ENCODE measurements around the gene S100A7A.

DNA sequence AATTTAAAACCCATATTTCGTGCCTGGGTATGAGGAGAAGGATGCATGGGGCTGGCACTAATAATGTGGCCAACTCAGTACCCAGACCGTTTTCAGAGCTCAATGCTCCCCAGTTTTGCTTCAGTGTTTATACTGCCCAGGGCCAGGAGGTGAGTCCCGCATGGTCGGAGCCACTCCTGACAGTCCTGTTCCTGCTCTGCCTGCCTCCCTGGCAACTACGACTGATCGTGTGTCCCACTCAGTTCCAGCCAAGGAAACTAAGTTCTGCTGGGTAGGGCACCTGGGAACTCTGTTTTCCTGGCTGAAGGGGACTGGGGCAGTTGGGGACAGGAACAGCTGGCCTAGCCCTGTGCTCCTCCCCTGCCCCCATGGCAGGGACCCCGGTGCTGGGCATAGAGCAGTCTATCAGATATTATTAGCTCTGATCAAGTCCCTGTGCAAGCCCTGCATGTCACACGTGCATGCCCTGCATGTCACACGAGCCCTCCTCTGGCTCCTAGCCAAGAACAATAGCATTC lies 25.0 kb downstream of the S100A7A start:
- no peak for TF ChIP-seq POLR2A (IDR thresholded peaks at IDR 0.05)
- TF ChIP-seq, protein P1, sequence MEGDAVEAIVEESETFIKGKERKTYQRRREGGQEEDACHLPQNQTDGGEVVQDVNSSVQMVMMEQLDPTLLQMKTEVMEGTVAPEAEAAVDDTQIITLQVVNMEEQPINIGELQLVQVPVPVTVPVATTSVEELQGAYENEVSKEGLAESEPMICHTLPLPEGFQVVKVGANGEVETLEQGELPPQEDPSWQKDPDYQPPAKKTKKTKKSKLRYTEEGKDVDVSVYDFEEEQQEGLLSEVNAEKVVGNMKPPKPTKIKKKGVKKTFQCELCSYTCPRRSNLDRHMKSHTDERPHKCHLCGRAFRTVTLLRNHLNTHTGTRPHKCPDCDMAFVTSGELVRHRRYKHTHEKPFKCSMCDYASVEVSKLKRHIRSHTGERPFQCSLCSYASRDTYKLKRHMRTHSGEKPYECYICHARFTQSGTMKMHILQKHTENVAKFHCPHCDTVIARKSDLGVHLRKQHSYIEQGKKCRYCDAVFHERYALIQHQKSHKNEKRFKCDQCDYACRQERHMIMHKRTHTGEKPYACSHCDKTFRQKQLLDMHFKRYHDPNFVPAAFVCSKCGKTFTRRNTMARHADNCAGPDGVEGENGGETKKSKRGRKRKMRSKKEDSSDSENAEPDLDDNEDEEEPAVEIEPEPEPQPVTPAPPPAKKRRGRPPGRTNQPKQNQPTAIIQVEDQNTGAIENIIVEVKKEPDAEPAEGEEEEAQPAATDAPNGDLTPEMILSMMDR (IDR thresholded peaks at IDR 0.05) = no peak
